GM19438 (cell line): ENCODE results near the gene PRELID3B.

Experiments
- ATAC-seq: cut with Tn5 transposase; IDR thresholded peaks from one replicate; pipeline ENCODE4 v1.9.1; 2021; ENCODE audit warnings: low read depth; ENCODE audit not compliant: unreplicated experiment

The PRELID3B gene

GRCh38 chr20:59027741-59028320 lies 14.8 kb downstream of the PRELID3B start:
- no peak for ATAC-seq

GRCh38 chr20:59026904-59027740 lies 15.5 kb downstream of the PRELID3B start:
- no peak for ATAC-seq

GRCh38 chr20:59025511-59025910 lies 17.1 kb downstream of the PRELID3B start:
- ATAC-seq: no peak

GRCh38 chr20:59025086-59025485 lies 17.5 kb downstream of the PRELID3B start:
- no peak for ATAC-seq

- ATAC-seq: no peak
Measured at GRCh38 chr20:59024111-59024530, 18.5 kb downstream of the PRELID3B start.

- no peak for ATAC-seq
Measured at GRCh38 chr20:59023616-59024015, 19.0 kb downstream of the PRELID3B start.

- ATAC-seq: no peak
Measured at GRCh38 chr20:59022754-59023153, 19.8 kb downstream of the PRELID3B start.

GRCh38 chr20:59020938-59021551 lies 21.5 kb downstream of the PRELID3B start:
- ATAC-seq: no peak

GRCh38 chr20:59019217-59019616 lies 23.4 kb downstream of the PRELID3B start, which contains the start of gene TUBB1:
Gene TUBB1, plus strand, starts transcription at chr20:59019429. Its CDS starts 94 bp downstream, at chr20:59019523.
- no peak for ATAC-seq

- ATAC-seq: no peak
Measured at GRCh38 chr20:59018817-59019216, 23.8 kb downstream of the PRELID3B start.

- ATAC-seq: no peak
Measured at GRCh38 chr20:59017493-59018231, 24.9 kb downstream of the PRELID3B start.

GRCh38 chr20:59016795-59017492 lies 25.6 kb downstream of the PRELID3B start:
- ATAC-seq: no peak

- ATAC-seq: no peak
Measured at GRCh38 chr20:59015812-59016711, 26.5 kb downstream of the PRELID3B start.

GRCh38 chr20:59015411-59015810 lies 27.2 kb downstream of the PRELID3B start:
- ATAC-seq: no peak

GRCh38 chr20:59014680-59015389 lies 27.8 kb downstream of the PRELID3B start:
- ATAC-seq: no peak

- no peak for ATAC-seq
Measured at GRCh38 chr20:59013959-59014608, 28.5 kb downstream of the PRELID3B start.

GRCh38 chr20:59013031-59013951 lies 29.3 kb downstream of the PRELID3B start:
- no peak for ATAC-seq
